Measurements from ENCODE around the gene NBR1.
"Not testable (repeated sequence)": the region's sequence is repeated elsewhere in the genome, so short reads cannot be mapped to it uniquely, and the experiment has no call there.

GRCh38 chr17:43233877-43234276, 62.9 kb downstream of the NBR1 start, which contains the start of gene RNU2-1:
- TF ChIP-seq CTCF (conservative IDR thresholded peaks at IDR 0.05; ENCODE audit: low read depth in 2 of 2); EZH2 (IDR thresholded peaks at IDR 0.05; ENCODE audit: low read depth, unreplicated experiment); POLR2AphosphoS5 (IDR thresholded peaks at IDR 0.05; ENCODE audit: low read depth); REST (IDR thresholded peaks at IDR 0.05; ENCODE audit: unreplicated experiment): not testable (repeated sequence)

Measured in GM23338 (cell line).